Measurements from ENCODE around the gene UBE2O.

- no peak for TF ChIP-seq CTCF (conservative IDR thresholded peaks at IDR 0.05; ENCODE audit: low read depth, low read length)
- TF ChIP-seq EZH2phosphoT487 (IDR thresholded peaks at IDR 0.05; ENCODE audit: borderline replicate concordance, low read length) = no peak
- TF ChIP-seq EZH2 (IDR thresholded peaks at IDR 0.05; ENCODE audit: low read length, unreplicated experiment) = no peak
Measured at GRCh38 chr17:76440751-76441362, 12.1 kb downstream of the UBE2O start.

Data from PC-3 (cell line).